GM12801 (cell line): ENCODE data around the gene DBNDD1.

ENCODE experiments used
- TF ChIP-seq, protein P1 (sequence below): IDR thresholded peaks from one replicate; pipeline ENCODE4 v1.5.1; 2011; ENCODE audit warnings: control low read depth; ENCODE audit not compliant: insufficient read length; ENCODE audit errors: extremely low read depth

Gene DBNDD1

DNA sequence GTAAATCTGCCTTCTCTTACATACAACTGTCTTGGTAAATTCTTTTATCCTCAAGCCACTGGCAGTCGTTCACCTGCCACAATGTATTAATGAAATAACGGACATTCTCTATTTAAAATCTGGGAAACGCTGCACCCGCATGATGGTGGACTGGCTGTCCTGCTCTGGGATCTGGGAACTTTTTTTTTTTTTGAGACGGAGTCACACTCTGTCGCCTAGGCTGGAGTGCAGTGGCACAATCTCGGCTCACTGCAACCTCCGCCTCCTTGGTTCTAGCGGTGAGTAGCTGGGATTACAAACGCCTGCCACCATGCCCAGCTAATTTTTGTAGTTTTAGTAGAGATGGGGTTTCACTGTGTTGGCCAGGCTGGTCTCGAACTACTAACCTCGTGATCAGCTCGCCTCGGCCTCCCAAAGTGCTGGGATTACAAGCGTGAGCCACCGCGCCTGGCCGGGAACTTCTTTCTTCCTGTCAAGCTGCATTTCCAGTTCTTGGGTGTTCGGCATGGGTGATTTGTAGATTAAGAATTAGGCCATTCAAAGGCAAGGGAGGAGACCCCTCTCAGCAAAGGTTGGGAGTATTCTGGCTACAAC, 29.6 kb upstream of the DBNDD1 start:
- TF ChIP-seq, protein P1, sequence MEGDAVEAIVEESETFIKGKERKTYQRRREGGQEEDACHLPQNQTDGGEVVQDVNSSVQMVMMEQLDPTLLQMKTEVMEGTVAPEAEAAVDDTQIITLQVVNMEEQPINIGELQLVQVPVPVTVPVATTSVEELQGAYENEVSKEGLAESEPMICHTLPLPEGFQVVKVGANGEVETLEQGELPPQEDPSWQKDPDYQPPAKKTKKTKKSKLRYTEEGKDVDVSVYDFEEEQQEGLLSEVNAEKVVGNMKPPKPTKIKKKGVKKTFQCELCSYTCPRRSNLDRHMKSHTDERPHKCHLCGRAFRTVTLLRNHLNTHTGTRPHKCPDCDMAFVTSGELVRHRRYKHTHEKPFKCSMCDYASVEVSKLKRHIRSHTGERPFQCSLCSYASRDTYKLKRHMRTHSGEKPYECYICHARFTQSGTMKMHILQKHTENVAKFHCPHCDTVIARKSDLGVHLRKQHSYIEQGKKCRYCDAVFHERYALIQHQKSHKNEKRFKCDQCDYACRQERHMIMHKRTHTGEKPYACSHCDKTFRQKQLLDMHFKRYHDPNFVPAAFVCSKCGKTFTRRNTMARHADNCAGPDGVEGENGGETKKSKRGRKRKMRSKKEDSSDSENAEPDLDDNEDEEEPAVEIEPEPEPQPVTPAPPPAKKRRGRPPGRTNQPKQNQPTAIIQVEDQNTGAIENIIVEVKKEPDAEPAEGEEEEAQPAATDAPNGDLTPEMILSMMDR: no peak

DNA sequence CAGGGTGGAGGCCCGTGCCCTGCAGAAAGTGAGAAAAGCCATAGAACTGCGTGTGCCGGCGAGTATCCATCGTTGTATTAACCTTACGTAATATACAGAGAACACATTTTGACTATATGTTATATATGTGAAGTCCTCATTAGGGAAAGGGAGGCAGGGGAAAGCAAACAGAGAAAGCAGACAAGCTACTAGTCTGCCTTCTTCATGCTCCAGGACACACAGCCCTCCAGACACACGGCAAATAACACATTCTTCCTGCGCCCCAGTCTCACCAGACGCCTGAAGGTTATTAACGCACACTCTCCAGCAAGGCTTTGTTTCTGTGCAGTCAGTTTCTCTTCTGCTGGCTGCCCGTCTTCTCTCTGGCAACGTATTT, 29.1 kb upstream of the DBNDD1 start:
- TF ChIP-seq, protein P1: no peak

DNA sequence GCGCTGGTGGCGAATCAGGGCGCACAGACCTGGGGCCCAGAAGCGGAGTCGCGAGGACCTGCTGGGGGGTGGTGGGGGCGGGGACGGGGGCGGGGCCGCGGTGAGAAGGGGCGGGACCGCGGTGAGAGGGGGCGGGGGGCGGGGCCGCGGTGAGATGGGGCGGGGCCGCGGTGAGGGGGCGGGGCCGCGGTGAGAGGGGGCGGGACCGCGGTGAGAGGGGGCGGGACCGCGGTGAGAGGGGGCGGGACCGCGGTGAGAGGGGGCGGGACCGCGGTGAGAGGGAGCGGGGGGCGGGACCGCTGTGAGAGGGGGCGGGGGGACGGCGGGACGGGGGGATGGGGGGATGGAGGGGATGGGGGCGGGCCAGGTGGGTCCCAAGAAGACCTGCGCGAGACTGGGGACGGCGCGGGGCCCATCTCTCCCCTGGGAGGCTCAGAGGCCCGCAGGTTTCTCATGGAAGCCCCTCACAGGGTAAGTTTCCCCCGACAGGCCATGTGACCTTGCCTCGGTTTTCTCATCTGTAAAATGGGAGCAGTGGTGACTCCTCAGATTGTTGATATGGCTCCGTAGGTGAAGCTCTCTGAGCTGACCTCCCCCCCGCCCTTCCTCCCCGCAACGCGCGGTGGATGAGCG, 28.6 kb upstream of the DBNDD1 start:
- TF ChIP-seq, protein P1: no peak

DNA sequence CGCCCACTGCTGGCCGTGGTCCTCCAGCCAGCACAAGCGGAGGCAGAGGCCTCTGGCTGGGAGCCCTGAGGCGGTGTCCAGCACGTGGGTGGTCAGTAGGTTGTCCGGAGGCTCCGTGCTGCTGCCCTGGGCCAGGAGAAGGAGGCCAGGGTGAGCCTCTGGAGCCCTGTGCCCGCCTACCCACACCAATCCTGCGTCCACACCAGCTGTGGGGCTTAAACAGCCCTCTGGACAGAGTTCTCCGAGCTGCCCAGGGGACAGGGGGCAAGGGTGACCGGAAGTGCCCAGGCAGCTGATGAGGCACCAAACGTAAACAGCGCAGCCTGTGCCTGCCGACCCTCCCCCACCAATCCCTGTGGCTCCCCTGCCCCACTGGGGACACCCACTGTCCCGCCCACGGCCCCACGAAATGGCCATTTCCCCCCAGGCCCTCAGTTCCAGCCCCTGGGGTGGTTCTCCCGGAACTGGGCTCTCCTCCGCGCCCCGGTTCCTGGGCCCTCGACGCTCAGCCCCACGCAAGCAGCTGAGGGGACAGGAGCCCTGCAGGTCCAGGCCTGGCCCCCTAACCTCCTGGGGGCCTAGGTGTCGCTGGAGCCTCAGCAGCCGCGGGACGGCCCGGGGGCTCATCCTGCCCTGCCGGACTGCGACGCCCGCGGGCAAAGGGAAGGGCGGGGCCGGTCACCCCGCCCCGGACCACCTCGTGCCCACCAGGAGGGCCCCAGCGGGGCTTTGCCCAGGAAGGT, 27.9 kb upstream of the DBNDD1 start:
- TF ChIP-seq, protein P1: no peak

DNA sequence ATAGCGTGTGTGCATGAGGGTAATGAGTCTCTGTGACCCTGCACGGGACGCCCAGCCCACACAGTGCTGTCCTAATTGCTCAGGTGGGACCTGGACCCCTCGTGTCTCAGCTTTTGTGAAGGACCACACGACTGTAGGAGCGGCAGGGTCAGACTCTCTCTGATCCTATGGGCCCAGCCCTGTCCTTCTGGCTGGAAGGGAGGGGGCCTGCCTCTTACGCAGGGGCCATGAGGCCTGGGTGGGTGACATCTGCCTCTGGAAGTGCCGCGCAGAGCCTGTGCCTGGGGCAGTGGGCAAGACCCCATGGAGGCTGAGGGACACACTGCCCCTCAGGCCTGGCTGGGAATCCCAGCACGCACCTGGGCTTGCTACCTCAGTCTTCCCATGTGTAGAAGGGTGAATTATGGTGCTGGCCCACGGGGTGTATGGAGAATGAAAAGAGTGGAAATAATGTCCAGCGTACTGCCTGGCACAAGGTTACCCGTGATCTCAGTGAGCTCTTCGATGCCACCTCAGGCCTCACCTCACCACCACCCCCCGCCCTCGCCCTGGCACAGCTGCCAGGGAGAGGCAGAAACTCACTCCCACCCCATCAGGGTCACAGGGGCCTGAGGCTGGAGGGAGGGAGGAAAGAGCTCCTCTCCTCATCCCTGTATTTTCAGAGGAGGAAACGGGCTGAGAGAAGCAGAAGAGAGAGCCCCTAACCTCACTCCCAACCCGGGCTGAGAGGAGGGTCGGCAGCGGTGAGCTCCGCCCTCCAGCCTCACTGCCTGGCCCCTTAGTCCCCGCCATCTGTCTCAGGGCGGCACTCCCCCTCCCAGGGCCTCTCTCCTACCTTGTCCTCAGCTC, 27.1 kb upstream of the DBNDD1 start:
- TF ChIP-seq, protein P1: no peak

DNA sequence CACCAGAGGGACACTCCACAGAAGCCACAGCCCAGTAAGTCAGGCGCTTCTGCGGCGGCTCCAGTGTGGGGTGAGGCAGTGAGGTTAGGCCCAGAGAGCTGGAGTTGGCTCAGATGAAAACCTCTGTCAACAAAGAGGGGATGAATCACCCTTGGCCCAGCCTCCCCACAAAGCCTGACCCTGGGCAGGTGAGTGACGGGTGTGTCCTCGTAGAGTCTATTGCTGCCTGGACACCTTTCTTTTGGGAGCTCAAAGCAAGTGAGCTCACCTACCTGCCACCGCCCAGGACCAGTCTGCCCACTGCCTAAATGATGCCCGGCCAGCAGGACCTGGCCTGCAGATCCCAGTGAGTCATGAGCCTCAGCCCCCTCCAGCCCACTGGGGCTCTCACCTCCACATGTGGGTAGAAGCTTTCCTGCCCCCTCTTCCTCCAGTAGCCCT, 24.9 kb upstream of the DBNDD1 start:
- TF ChIP-seq, protein P1: no peak

DNA sequence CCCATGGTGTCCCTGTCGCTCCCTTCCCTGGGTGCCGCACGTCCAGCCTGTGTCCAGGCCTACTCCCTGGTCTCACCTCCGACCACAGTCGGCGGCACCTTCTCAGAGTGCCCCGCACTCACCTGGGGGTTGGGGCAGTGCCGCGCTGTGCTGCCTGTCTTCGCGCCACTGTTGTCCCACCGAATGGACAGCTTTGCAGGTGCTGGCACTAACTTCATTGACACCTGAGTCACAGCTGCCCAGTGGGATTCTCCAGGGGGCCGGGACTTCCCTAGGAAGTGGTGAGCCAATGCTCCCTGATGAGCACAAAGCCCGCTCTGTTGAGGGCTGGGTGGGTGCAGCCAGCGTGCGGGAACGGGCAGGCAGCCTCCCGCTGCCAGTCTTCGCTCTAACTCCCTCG, 24.3 kb upstream of the DBNDD1 start:
- TF ChIP-seq, protein P1: no peak
